Activated CD8-positive, alpha-beta T cell treated with anti-CD3 and anti-CD28 coated beads for 36 hours (primary cell): ENCODE results near the gene TRAF4. TPM values are rescaled to one million over a fixed set of nuclear protein-coding genes. Genes with fewer than 3 reads are reported as not detected.
A peak's percentile ranks its signal among the peaks of the same experiment; 100 is the strongest.

ENCODE experiments used
- ATAC-seq: fragments of 200-7000 bp; cut with Tn5 transposase; one replicate; pipeline ENCODE4 v1.10.0; 2021; ENCODE audit warnings: mild to moderate bottlenecking, moderate library complexity
- CTCF ChIA-PET: fragments of 350-600 bp; sonication (Branson Sonifier 250); formaldehyde crosslinking; loops from one replicate; lab custom pipeline; 2021; ENCODE audit warnings: antibody characterized with exemption; lab: Charles Lee
- POLR2A ChIA-PET: fragments of 350-600 bp; sonication (Branson Sonifier 250); formaldehyde crosslinking; loops from one replicate; lab custom pipeline; 2021; ENCODE audit warnings: antibody characterized with exemption; lab: Charles Lee
- DNase-seq: peaks from one replicate; pipeline ENCODE4 v3.0.0-alpha.2; 2020
- H3K27ac Mint-ChIP-seq: one replicate; pipeline ENCODE4 v1.8.0; 2021; ENCODE audit warnings: mild to moderate bottlenecking, mixed read lengths
- H3K27me3 Mint-ChIP-seq: one replicate; pipeline ENCODE4 v1.8.0; 2021; ENCODE audit warnings: mixed read lengths
- H3K36me3 Mint-ChIP-seq: one replicate; pipeline ENCODE4 v1.8.0; 2021; ENCODE audit warnings: low read depth, mixed read lengths
- H3K4me1 Mint-ChIP-seq: one replicate; pipeline ENCODE4 v1.8.0; 2021; ENCODE audit warnings: low read depth, mixed read lengths
- H3K4me3 Mint-ChIP-seq: one replicate; pipeline ENCODE4 v1.8.0; 2021; ENCODE audit warnings: mild to moderate bottlenecking, moderate library complexity, mixed read lengths
- H3K9me3 Mint-ChIP-seq: one replicate; pipeline ENCODE4 v1.8.0; 2021; ENCODE audit warnings: mixed read lengths
- CTCF ChIP-seq: fragments of 200-600 bp; IDR thresholded peaks from one replicate; pipeline ENCODE4 v1.8.0; 2022; ENCODE audit warnings: antibody characterized with exemption, mild to moderate bottlenecking
- intact Hi-C: fragments of 100-400 bp; cut with micrococcal nuclease; formaldehyde crosslinking; loops from one replicate; pipeline ENCODE4 v1.10.0; 2022
- total RNA-seq, 2 experiments: library from RNA; stranded (reverse); gene quantifications; one replicate each; pipeline ENCODE4 v1.2.3, GENCODE V29; 2021

Gene TRAF4
- total RNA-seq, result 100 to 1,000 TPM; 140 to 151 TPM

GRCh38 chr17:28743243-28744103 lies at the start of gene TRAF4:
Gene TRAF4 (plus strand): TSS chr17:28744011. CDS start chr17:28744113, 102 bp downstream.
- intact Hi-C loops, result no loop called here
- ChIA-PET POLR2A (interaction anchor here (0.9 to 20.7 kb wide), 4 partner anchors 9 to 33 kb away, joined by 3 to 480 read pairs (median 6); partner anchors contain the start of genes NEK8, RPL23A and TLCD1), CTCF (interaction anchor here (0.8 to 17.1 kb wide), 4 partner anchors 8 to 20 kb away, joined by 3 to 609 read pairs (median 20); partner anchors contain the start of genes NEK8 and TLCD1)
- Mint-ChIP-seq H3K27me3 (no peaks in the 10 kb centered on the region), H3K4me1 (peaks cover 43% of the 10 kb centered on the region), H3K4me3 (peak within 1 kb of the TSS; percentile 91), H3K36me3 (peaks cover 46% of the 10 kb centered on the region), H3K9me3 (peaks cover 2% of the 10 kb centered on the region), H3K27ac (peak within 1 kb of the TSS; percentile 90)
- TF ChIP-seq CTCF, result no peak
- ATAC-seq, result peak; percentile 87
- peak; percentile 90 for DNase-seq

GRCh38 chr17:28698253-28698941 lies 45.4 kb upstream of the TRAF4 start:
- no peak for ATAC-seq
- POLR2A ChIA-PET, result interaction anchor here (0.9 to 1.0 kb wide), 2 partner anchors 11 to 13 kb away, joined by 3 to 4 read pairs; partner anchors contain the start of gene PROCA1
- Mint-ChIP-seq H3K4me1 (no peaks in the 10 kb centered on the region), H3K36me3 (peaks cover 49% of the 10 kb centered on the region), H3K4me3 (no peak overlapping the region), H3K27ac (no peak overlapping the region), H3K27me3 (no peaks in the 10 kb centered on the region), H3K9me3 (no peaks in the 10 kb centered on the region)
- intact Hi-C loops, result no loop called here
- DNase-seq, result no peak
- CTCF ChIA-PET, result no interaction called here
- TF ChIP-seq CTCF, result no peak

GRCh38 chr17:28700278-28700677 lies 43.5 kb upstream of the TRAF4 start:
- no peak overlapping the region for H3K4me3 Mint-ChIP-seq
- ATAC-seq (no peak), DNase-seq (no peak)
- ChIA-PET POLR2A (interaction anchor here (1.3 to 2.7 kb wide), 3 partner anchors 9 to 89 kb away, joined by 3 to 14 read pairs (median 5); no protein-coding TSS in a partner anchor), CTCF (no interaction called here)
- no peaks in the 10 kb centered on the region for H3K27me3 Mint-ChIP-seq
- no peaks in the 10 kb centered on the region for H3K9me3 Mint-ChIP-seq
- no peak overlapping the region for H3K27ac Mint-ChIP-seq
- intact Hi-C loops, result no loop called here
- H3K4me1 Mint-ChIP-seq, result no peaks in the 10 kb centered on the region
- H3K36me3 Mint-ChIP-seq, result peaks cover 37% of the 10 kb centered on the region
- no peak for TF ChIP-seq CTCF

- H3K27ac Mint-ChIP-seq, result no peak overlapping the region
- H3K4me3 Mint-ChIP-seq, result no peak overlapping the region
- TF ChIP-seq CTCF, result no peak
- POLR2A ChIA-PET, result interaction anchor here (1.3 to 2.7 kb wide), 3 partner anchors 9 to 90 kb away, joined by 3 to 14 read pairs (median 5); no protein-coding TSS in a partner anchor
- no peaks in the 10 kb centered on the region for H3K27me3 Mint-ChIP-seq
- DNase-seq, result no peak
- intact Hi-C loops, result no loop called here
- no peaks in the 10 kb centered on the region for H3K4me1 Mint-ChIP-seq
- no peaks in the 10 kb centered on the region for H3K9me3 Mint-ChIP-seq
- CTCF ChIA-PET, result no interaction called here
- no peak for ATAC-seq
- H3K36me3 Mint-ChIP-seq, result peaks cover 33% of the 10 kb centered on the region
Observed at GRCh38 chr17:28700830-28701492, 42.9 kb upstream of the TRAF4 start.
